ENCODE measurements around the gene COL1A2. TPM values are rescaled to one million over a fixed set of nuclear protein-coding genes. Genes with fewer than 3 reads are reported as not detected.

The COL1A2 gene
- total RNA-seq, 1 donor from 2014 or later, result 11.2 TPM

DNA sequence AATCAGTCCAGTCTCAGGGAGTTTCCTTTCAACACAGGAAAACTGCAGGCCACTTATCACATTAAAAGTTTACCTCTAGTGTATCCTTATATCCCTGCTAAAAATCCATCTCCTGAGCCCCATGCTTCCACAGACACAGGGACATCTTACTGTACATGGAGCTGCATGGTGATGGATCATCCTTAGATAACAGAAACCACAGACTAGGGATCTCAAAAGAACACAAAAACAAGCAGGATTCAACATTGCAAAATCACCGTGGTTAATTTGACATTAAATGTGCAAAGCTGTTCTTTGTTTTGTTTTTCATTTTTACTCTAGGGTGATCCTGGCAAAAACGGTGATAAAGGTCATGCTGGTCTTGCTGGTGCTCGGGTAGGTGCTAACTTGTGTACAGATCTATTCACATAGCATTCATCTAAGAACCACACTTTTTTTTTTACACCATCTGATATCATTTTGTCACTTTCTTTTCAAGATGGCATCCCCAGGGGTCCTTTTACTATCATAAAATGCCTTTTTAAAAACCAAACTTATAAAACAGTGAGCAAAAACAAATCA is 18.1 kb downstream of the COL1A2 start:
- H3K27me3 ChIP-seq (ENCODE audit: control insufficient read depth, insufficient read depth, low read length), result no peaks in the 10 kb centered on the region
- DNase-seq (ENCODE audit: low read depth), result no peak
- TF ChIP-seq, protein P1, sequence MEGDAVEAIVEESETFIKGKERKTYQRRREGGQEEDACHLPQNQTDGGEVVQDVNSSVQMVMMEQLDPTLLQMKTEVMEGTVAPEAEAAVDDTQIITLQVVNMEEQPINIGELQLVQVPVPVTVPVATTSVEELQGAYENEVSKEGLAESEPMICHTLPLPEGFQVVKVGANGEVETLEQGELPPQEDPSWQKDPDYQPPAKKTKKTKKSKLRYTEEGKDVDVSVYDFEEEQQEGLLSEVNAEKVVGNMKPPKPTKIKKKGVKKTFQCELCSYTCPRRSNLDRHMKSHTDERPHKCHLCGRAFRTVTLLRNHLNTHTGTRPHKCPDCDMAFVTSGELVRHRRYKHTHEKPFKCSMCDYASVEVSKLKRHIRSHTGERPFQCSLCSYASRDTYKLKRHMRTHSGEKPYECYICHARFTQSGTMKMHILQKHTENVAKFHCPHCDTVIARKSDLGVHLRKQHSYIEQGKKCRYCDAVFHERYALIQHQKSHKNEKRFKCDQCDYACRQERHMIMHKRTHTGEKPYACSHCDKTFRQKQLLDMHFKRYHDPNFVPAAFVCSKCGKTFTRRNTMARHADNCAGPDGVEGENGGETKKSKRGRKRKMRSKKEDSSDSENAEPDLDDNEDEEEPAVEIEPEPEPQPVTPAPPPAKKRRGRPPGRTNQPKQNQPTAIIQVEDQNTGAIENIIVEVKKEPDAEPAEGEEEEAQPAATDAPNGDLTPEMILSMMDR (IDR thresholded peaks at IDR 0.05; ENCODE audit: insufficient read depth, low read length, poor library complexity, severe bottlenecking), result no peak
- no peaks in the 10 kb centered on the region for H3K36me3 ChIP-seq (ENCODE audit: control insufficient read depth, insufficient read depth, low read length)
- H3K4me3 ChIP-seq (ENCODE audit: low read depth, low read length), result no peak overlapping the region

DNA sequence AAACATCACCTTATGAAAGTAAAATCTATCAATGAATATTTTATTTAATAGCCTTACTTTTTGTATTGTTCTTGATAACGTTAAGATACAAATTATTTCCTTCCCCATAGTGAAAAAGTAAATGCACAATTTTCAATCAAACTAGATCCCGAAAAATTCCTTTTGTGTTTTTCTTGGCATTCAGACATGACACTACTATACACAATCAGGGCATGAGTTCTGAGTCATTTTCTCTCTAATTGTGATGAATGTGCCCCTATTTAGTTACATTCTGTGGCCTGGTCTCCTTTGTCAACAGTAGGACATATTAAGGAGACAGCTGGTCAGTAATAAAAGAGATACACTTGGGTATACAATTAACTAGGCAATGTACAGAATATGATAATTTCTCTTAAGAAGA is 19.8 kb downstream of the COL1A2 start:
- TF ChIP-seq, protein P1 (IDR thresholded peaks at IDR 0.05; ENCODE audit: insufficient read depth, low read length, poor library complexity, severe bottlenecking), result no peak
- no peaks in the 10 kb centered on the region for H3K36me3 ChIP-seq (ENCODE audit: control insufficient read depth, insufficient read depth, low read length)
- no peaks in the 10 kb centered on the region for H3K27me3 ChIP-seq (ENCODE audit: control insufficient read depth, insufficient read depth, low read length)
- no peak overlapping the region for H3K4me3 ChIP-seq (ENCODE audit: low read depth, low read length)
- DNase-seq (ENCODE audit: low read depth), result no peak

DNA sequence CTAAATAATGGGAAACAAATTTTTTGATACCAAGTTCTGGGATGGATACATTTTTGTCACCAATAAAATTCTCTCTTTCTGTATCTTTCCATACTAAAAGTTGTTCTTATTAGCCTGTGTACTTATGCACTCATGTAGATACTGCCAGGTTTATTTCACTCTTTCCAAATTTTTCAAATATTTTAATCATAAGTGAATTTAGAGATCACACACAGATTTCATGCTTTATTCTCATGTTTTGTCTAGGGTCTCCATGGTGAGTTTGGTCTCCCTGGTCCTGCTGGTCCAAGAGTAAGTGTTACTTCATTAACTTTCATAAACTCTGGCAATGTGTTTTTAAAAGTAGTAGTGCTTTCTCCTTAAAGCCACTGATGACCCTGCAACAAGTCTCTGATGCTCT is 20.3 kb downstream of the COL1A2 start:
- H3K4me3 ChIP-seq (ENCODE audit: low read depth, low read length), result no peak overlapping the region
- no peak for DNase-seq (ENCODE audit: low read depth)
- no peaks in the 10 kb centered on the region for H3K27me3 ChIP-seq (ENCODE audit: control insufficient read depth, insufficient read depth, low read length)
- H3K36me3 ChIP-seq (ENCODE audit: control insufficient read depth, insufficient read depth, low read length), result no peaks in the 10 kb centered on the region
- TF ChIP-seq, protein P1 (IDR thresholded peaks at IDR 0.05; ENCODE audit: insufficient read depth, low read length, poor library complexity, severe bottlenecking), result no peak

DNA sequence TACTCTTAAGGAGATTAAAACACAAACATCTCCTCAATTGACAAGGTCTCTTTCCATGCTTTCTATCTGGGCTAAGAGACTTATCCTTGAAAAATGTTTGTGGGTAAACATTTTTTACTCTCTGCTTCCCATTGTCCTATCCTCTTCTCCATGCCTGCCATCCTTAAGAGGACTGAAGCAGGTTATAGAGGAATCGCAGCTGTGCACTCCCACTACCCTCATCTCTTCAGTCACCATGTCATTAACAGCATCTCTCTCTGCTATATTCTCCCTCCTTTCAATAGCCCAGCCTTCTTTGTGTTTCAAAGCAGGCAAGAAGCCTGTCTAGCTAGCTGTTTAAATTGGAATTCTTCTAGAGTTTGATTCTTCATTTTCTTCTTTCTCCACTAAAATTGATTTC is 22.6 kb downstream of the COL1A2 start:
- TF ChIP-seq, protein P1 (IDR thresholded peaks at IDR 0.05; ENCODE audit: insufficient read depth, low read length, poor library complexity, severe bottlenecking), result no peak
- no peaks in the 10 kb centered on the region for H3K36me3 ChIP-seq (ENCODE audit: control insufficient read depth, insufficient read depth, low read length)

DNA sequence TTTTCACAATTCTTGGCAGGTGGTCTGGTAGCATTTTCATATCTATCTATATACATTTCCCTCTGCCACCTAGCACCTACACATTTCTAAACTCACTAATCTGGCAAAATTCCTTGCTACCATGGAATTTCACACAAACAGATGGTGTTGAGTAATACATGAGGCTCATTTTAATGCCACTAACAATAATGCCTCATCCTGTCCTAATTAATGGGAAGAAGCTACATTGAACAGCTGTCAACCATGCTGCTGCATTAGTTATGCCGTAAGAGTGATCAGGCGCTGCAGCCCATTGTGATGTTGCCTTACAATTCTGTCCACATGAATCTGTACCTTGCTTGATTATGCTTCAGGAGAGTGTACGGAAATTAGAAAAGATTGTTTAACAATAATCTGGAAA is 23.2 kb downstream of the COL1A2 start:
- H3K4me3 ChIP-seq (ENCODE audit: low read depth, low read length), result no peak overlapping the region
- no peak for DNase-seq (ENCODE audit: low read depth)
- H3K36me3 ChIP-seq (ENCODE audit: control insufficient read depth, insufficient read depth, low read length), result no peaks in the 10 kb centered on the region
- TF ChIP-seq, protein P1 (IDR thresholded peaks at IDR 0.05; ENCODE audit: insufficient read depth, low read length, poor library complexity, severe bottlenecking), result no peak
- H3K27me3 ChIP-seq (ENCODE audit: control insufficient read depth, insufficient read depth, low read length), result no peaks in the 10 kb centered on the region

More for the DNA sequence above, 22.6 kb downstream of the COL1A2 start:
- Histone ChIP-seq H3K4me3 (ENCODE audit: low read depth, low read length) (no peak overlapping the region), H3K27me3 (ENCODE audit: control insufficient read depth, insufficient read depth, low read length) (no peaks in the 10 kb centered on the region)
- DNase-seq (ENCODE audit: low read depth), result no peak

DNA sequence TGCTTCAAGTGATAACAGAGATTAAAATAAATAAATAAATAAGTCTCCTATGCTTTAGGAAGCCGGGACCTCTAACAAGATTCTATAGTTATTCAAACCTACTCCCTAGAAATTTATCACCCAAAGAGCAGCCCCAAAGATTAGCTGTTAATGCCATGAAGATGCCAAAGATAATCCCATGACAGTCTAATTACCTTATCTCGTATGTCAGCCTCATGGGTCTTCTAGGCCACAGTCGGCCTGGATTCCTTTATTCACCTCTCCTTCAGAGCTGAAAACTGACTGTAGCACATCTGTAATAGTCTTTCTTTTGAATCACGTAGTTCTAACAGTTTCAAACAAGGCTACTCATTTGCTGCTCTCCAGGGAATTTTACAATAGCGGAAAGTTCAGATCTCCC is 24.2 kb downstream of the COL1A2 start:
- no peaks in the 10 kb centered on the region for H3K36me3 ChIP-seq (ENCODE audit: control insufficient read depth, insufficient read depth, low read length)
- H3K27me3 ChIP-seq (ENCODE audit: control insufficient read depth, insufficient read depth, low read length), result no peaks in the 10 kb centered on the region
- TF ChIP-seq, protein P1 (IDR thresholded peaks at IDR 0.05; ENCODE audit: insufficient read depth, low read length, poor library complexity, severe bottlenecking), result no peak
- no peak overlapping the region for H3K4me3 ChIP-seq (ENCODE audit: low read depth, low read length)
- no peak for DNase-seq (ENCODE audit: low read depth)
